Skeletal muscle satellite cell (primary cell): Measurements from ENCODE around the gene RFX5.

Experiments used
- H3K27me3 ChIP-seq: 2 replicates; pipeline ENCODE4 v1.7.0; 2013; ENCODE audit warnings: low read length; ENCODE audit not compliant: control insufficient read depth, insufficient read depth
- H3K36me3 ChIP-seq: 2 replicates; pipeline ENCODE4 v1.7.0; 2013; ENCODE audit warnings: mild to moderate bottlenecking, control low read depth, low read length; ENCODE audit not compliant: insufficient read depth
- H3K4me1 ChIP-seq: 2 replicates; pipeline ENCODE4 v1.7.0; 2013; ENCODE audit warnings: low read length; ENCODE audit not compliant: control insufficient read depth, insufficient read depth
- H3K4me2 ChIP-seq: 2 replicates; pipeline ENCODE4 v1.7.0; 2013; ENCODE audit warnings: mild to moderate bottlenecking, low read length
- H3K4me3 ChIP-seq: 2 replicates; pipeline ENCODE4 v1.7.0; 2013; ENCODE audit warnings: low read length
- H3K9ac ChIP-seq: 2 replicates; pipeline ENCODE4 v1.7.0; 2013; ENCODE audit warnings: mild to moderate bottlenecking, low read depth, low read length, moderate library complexity
- H3K9me3 ChIP-seq: replicated peaks from 2 replicates; pipeline ENCODE4 v1.7.0; 2013; ENCODE audit warnings: mild to moderate bottlenecking, control low read depth, low read length

Gene RFX5

GRCh38 chr1:151312826-151313225 is 34.2 kb downstream of the RFX5 start:
- H3K9ac ChIP-seq: no peak overlapping the region
- H3K9me3 ChIP-seq: no peaks in the 10 kb centered on the region
- H3K4me2 ChIP-seq: no peak overlapping the region
- H3K36me3 ChIP-seq: peaks cover 54% of the 10 kb centered on the region
- H3K4me3 ChIP-seq: no peak overlapping the region
- no peaks in the 10 kb centered on the region for H3K27me3 ChIP-seq
- H3K4me1 ChIP-seq: peaks cover 52% of the 10 kb centered on the region

GRCh38 chr1:151312411-151312810 is 34.6 kb downstream of the RFX5 start:
- Histone ChIP-seq H3K4me3 (peak overlapping the region; percentile 29), H3K4me1 (peaks cover 52% of the 10 kb centered on the region)

GRCh38 chr1:151311589-151312331 is 35.3 kb downstream of the RFX5 start:
- Histone ChIP-seq H3K4me3 (peak overlapping the region; percentile 29), H3K4me1 (peaks cover 52% of the 10 kb centered on the region), H3K9ac (peak overlapping the region; percentile 52), H3K27me3 (no peaks in the 10 kb centered on the region), H3K4me2 (peak overlapping the region; percentile 68), H3K9me3 (no peaks in the 10 kb centered on the region), H3K36me3 (peaks cover 56% of the 10 kb centered on the region)

More at GRCh38 chr1:151312411-151312810, 34.6 kb downstream of the RFX5 start:
- peaks cover 54% of the 10 kb centered on the region for H3K36me3 ChIP-seq
- H3K27me3 ChIP-seq: no peaks in the 10 kb centered on the region
- no peaks in the 10 kb centered on the region for H3K9me3 ChIP-seq
- peak overlapping the region; percentile 68 for H3K4me2 ChIP-seq
- H3K9ac ChIP-seq: peak overlapping the region; percentile 52

GRCh38 chr1:151311011-151311410 is 36.0 kb downstream of the RFX5 start:
- no peaks in the 10 kb centered on the region for H3K27me3 ChIP-seq
- H3K4me3 ChIP-seq: no peak overlapping the region
- H3K4me1 ChIP-seq: peaks cover 52% of the 10 kb centered on the region
- no peak overlapping the region for H3K9ac ChIP-seq
- peak overlapping the region; percentile 49 for H3K4me2 ChIP-seq
- H3K9me3 ChIP-seq: no peaks in the 10 kb centered on the region
- peaks cover 57% of the 10 kb centered on the region for H3K36me3 ChIP-seq

- Histone ChIP-seq H3K36me3 (peaks cover 59% of the 10 kb centered on the region), H3K27me3 (no peaks in the 10 kb centered on the region), H3K4me3 (no peak overlapping the region), H3K9ac (peak overlapping the region; percentile 18), H3K4me2 (no peak overlapping the region), H3K4me1 (peaks cover 52% of the 10 kb centered on the region), H3K9me3 (no peaks in the 10 kb centered on the region)
Measured at GRCh38 chr1:151309811-151310323, 37.2 kb downstream of the RFX5 start.

- Histone ChIP-seq H3K9ac (no peak overlapping the region), H3K27me3 (no peaks in the 10 kb centered on the region), H3K4me3 (no peak overlapping the region), H3K4me2 (no peak overlapping the region), H3K4me1 (no peaks in the 10 kb centered on the region), H3K9me3 (no peaks in the 10 kb centered on the region), H3K36me3 (peaks cover 84% of the 10 kb centered on the region)
Measured at GRCh38 chr1:151294742-151295462, 52.1 kb downstream of the RFX5 start.

- no peaks in the 10 kb centered on the region for H3K4me1 ChIP-seq
- H3K4me2 ChIP-seq: no peak overlapping the region
- peaks cover 83% of the 10 kb centered on the region for H3K36me3 ChIP-seq
- no peaks in the 10 kb centered on the region for H3K9me3 ChIP-seq
- H3K4me3 ChIP-seq: no peak overlapping the region
- no peak overlapping the region for H3K9ac ChIP-seq
- no peaks in the 10 kb centered on the region for H3K27me3 ChIP-seq
Measured at GRCh38 chr1:151293093-151293492, 54.0 kb downstream of the RFX5 start.

GRCh38 chr1:151292207-151293030 is 54.6 kb downstream of the RFX5 start:
- Histone ChIP-seq H3K4me2 (no peak overlapping the region), H3K36me3 (peaks cover 85% of the 10 kb centered on the region), H3K9me3 (no peaks in the 10 kb centered on the region), H3K4me3 (no peak overlapping the region), H3K27me3 (no peaks in the 10 kb centered on the region), H3K9ac (no peak overlapping the region), H3K4me1 (no peaks in the 10 kb centered on the region)

- no peak overlapping the region for H3K4me3 ChIP-seq
- no peaks in the 10 kb centered on the region for H3K9me3 ChIP-seq
- H3K36me3 ChIP-seq: peaks cover 94% of the 10 kb centered on the region
- no peaks in the 10 kb centered on the region for H3K27me3 ChIP-seq
- no peaks in the 10 kb centered on the region for H3K4me1 ChIP-seq
- H3K9ac ChIP-seq: no peak overlapping the region
- no peak overlapping the region for H3K4me2 ChIP-seq
Measured at GRCh38 chr1:151290709-151291303, 56.2 kb downstream of the RFX5 start.
